HEK293 (cell line): Measurements from ENCODE around the gene TRMT112.

ENCODE experiments used
- KLF8 ChIP-seq: fragments of 450-650 bp; formaldehyde crosslinking; IDR thresholded peaks from 2 replicates; pipeline ENCODE4 v1.5.1; 2016; ENCODE audit warnings: missing biosample characterization, missing genetic modification characterization
- OSR2 ChIP-seq: fragments of 450-650 bp; formaldehyde crosslinking; IDR thresholded peaks from 2 replicates; pipeline ENCODE4 v1.5.1; 2016; ENCODE audit warnings: missing biosample characterization, missing genetic modification characterization
- SETDB1 ChIP-seq: IDR thresholded peaks from one replicate; pipeline ENCODE4 v1.6.1; 2017; ENCODE audit warnings: mild to moderate bottlenecking, low read length, moderate library complexity, mixed read lengths; ENCODE audit not compliant: insufficient read length
- TSHZ1 ChIP-seq: fragments of 450-650 bp; formaldehyde crosslinking; IDR thresholded peaks from 2 replicates; pipeline ENCODE4 v1.5.1; 2016; ENCODE audit warnings: missing biosample characterization, missing genetic modification characterization, borderline replicate concordance
- ZBTB7A ChIP-seq: fragments of 450-650 bp; formaldehyde crosslinking; IDR thresholded peaks from 2 replicates; pipeline ENCODE4 v1.5.1; 2016; ENCODE audit warnings: low read depth, missing biosample characterization, missing genetic modification characterization
- ZFP41 ChIP-seq: fragments of 450-650 bp; formaldehyde crosslinking; IDR thresholded peaks from 2 replicates; pipeline ENCODE4 v1.5.1; 2016; ENCODE audit warnings: missing biosample characterization, missing genetic modification characterization, borderline replicate concordance
- ZNF473 ChIP-seq: fragments of 450-650 bp; formaldehyde crosslinking; IDR thresholded peaks from 2 replicates; pipeline ENCODE4 v1.5.1; 2017; ENCODE audit warnings: missing biosample characterization, missing genetic modification characterization
- ZNF510 ChIP-seq: fragments of 450-650 bp; formaldehyde crosslinking; IDR thresholded peaks from 2 replicates; pipeline ENCODE4 v1.5.1; 2018; ENCODE audit warnings: mild to moderate bottlenecking, missing genetic modification characterization, missing biosample characterization; ENCODE audit not compliant: insufficient replicate concordance
- ZNF530 ChIP-seq: fragments of 450-650 bp; formaldehyde crosslinking; IDR thresholded peaks from 2 replicates; pipeline ENCODE4 v1.5.1; 2016; ENCODE audit warnings: low read depth, missing biosample characterization, missing genetic modification characterization
- ZNF610 ChIP-seq: fragments of 450-650 bp; formaldehyde crosslinking; IDR thresholded peaks from 2 replicates; pipeline ENCODE4 v1.5.1; 2016; ENCODE audit warnings: missing biosample characterization, missing genetic modification characterization, borderline replicate concordance
- ZNF658 ChIP-seq: fragments of 450-650 bp; formaldehyde crosslinking; IDR thresholded peaks from 2 replicates; pipeline ENCODE4; 2016; ENCODE audit warnings: missing biosample characterization, missing genetic modification characterization
- ZNF664 ChIP-seq: fragments of 450-650 bp; formaldehyde crosslinking; IDR thresholded peaks from 2 replicates; pipeline ENCODE4 v1.5.1; 2016; ENCODE audit warnings: missing biosample characterization, missing genetic modification characterization
- ZNF843 ChIP-seq: fragments of 450-650 bp; formaldehyde crosslinking; IDR thresholded peaks from 2 replicates; pipeline ENCODE4 v1.5.1; 2016; ENCODE audit warnings: missing biosample characterization, missing genetic modification characterization
- ZSCAN16 ChIP-seq: fragments of 450-650 bp; formaldehyde crosslinking; IDR thresholded peaks from 2 replicates; pipeline ENCODE4 v1.5.1; 2016; ENCODE audit warnings: missing biosample characterization, missing genetic modification characterization
- ZSCAN4 ChIP-seq: fragments of 450-650 bp; formaldehyde crosslinking; IDR thresholded peaks from 2 replicates; pipeline ENCODE4 v1.5.1; 2017; ENCODE audit warnings: missing biosample characterization, missing genetic modification characterization
- ZXDB ChIP-seq: fragments of 450-650 bp; formaldehyde crosslinking; IDR thresholded peaks from 2 replicates; pipeline ENCODE4 v1.5.1; 2016; ENCODE audit warnings: missing biosample characterization, missing genetic modification characterization
- TF ChIP-seq, protein P1 (sequence below): fragments of 450-650 bp; formaldehyde crosslinking; IDR thresholded peaks from 2 replicates; pipeline ENCODE4 v1.5.1; 2016; ENCODE audit warnings: missing biosample characterization, missing genetic modification characterization
- TF ChIP-seq, protein P2 (sequence below): fragments of 450-650 bp; formaldehyde crosslinking; IDR thresholded peaks from 2 replicates; pipeline ENCODE4 v1.5.1; 2016; ENCODE audit warnings: missing biosample characterization, missing genetic modification characterization
- TF ChIP-seq, protein P3 (sequence below): fragments of 450-650 bp; formaldehyde crosslinking; IDR thresholded peaks from 2 replicates; pipeline ENCODE4 v1.5.1; 2016; ENCODE audit warnings: missing biosample characterization, missing genetic modification characterization
- TF ChIP-seq, protein P4 (sequence below): fragments of 450-650 bp; formaldehyde crosslinking; conservative IDR thresholded peaks from 2 replicates; pipeline ENCODE4 v1.5.1; 2016; ENCODE audit warnings: low read depth, missing biosample characterization, missing genetic modification characterization

Gene TRMT112

GRCh38 chr11:64284962-64285884 lies 32.1 kb downstream of the TRMT112 start, which contains the start of gene GPR137 (continued):
- TF ChIP-seq KLF8 (tag by site-specific recombination), result peak; percentile 32; the same call in 1 of the 2 replicates
- TF ChIP-seq ZSCAN4 (tag by site-specific recombination), result no peak
- TF ChIP-seq, protein P1, sequence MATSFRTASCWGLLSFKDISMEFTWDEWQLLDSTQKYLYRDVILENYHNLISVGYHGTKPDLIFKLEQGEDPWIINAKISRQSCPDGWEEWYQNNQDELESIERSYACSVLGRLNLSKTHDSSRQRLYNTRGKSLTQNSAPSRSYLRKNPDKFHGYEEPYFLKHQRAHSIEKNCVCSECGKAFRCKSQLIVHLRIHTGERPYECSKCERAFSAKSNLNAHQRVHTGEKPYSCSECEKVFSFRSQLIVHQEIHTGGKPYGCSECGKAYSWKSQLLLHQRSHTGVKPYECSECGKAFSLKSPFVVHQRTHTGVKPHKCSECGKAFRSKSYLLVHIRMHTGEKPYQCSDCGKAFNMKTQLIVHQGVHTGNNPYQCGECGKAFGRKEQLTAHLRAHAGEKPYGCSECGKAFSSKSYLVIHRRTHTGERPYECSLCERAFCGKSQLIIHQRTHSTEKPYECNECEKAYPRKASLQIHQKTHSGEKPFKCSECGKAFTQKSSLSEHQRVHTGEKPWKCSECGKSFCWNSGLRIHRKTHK (tag by site-specific recombination), result no peak
- TF ChIP-seq OSR2, result no peak
- TF ChIP-seq TSHZ1 (tag by site-specific recombination), result no peak
- no peak for TF ChIP-seq SETDB1
- TF ChIP-seq, protein P2, sequence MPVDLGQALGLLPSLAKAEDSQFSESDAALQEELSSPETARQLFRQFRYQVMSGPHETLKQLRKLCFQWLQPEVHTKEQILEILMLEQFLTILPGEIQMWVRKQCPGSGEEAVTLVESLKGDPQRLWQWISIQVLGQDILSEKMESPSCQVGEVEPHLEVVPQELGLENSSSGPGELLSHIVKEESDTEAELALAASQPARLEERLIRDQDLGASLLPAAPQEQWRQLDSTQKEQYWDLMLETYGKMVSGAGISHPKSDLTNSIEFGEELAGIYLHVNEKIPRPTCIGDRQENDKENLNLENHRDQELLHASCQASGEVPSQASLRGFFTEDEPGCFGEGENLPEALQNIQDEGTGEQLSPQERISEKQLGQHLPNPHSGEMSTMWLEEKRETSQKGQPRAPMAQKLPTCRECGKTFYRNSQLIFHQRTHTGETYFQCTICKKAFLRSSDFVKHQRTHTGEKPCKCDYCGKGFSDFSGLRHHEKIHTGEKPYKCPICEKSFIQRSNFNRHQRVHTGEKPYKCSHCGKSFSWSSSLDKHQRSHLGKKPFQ (tag by site-specific recombination), result no peak
- no peak for TF ChIP-seq ZXDB (tag by site-specific recombination)
- TF ChIP-seq ZFP41, result no peak
- no peak for TF ChIP-seq ZNF658 (tag by site-specific recombination)
- no peak for TF ChIP-seq ZNF510
- TF ChIP-seq, protein P3, sequence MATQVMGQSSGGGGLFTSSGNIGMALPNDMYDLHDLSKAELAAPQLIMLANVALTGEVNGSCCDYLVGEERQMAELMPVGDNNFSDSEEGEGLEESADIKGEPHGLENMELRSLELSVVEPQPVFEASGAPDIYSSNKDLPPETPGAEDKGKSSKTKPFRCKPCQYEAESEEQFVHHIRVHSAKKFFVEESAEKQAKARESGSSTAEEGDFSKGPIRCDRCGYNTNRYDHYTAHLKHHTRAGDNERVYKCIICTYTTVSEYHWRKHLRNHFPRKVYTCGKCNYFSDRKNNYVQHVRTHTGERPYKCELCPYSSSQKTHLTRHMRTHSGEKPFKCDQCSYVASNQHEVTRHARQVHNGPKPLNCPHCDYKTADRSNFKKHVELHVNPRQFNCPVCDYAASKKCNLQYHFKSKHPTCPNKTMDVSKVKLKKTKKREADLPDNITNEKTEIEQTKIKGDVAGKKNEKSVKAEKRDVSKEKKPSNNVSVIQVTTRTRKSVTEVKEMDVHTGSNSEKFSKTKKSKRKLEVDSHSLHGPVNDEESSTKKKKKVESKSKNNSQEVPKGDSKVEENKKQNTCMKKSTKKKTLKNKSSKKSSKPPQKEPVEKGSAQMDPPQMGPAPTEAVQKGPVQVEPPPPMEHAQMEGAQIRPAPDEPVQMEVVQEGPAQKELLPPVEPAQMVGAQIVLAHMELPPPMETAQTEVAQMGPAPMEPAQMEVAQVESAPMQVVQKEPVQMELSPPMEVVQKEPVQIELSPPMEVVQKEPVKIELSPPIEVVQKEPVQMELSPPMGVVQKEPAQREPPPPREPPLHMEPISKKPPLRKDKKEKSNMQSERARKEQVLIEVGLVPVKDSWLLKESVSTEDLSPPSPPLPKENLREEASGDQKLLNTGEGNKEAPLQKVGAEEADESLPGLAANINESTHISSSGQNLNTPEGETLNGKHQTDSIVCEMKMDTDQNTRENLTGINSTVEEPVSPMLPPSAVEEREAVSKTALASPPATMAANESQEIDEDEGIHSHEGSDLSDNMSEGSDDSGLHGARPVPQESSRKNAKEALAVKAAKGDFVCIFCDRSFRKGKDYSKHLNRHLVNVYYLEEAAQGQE (tag by site-specific recombination), result no peak
- no peak for TF ChIP-seq ZBTB7A (tag by site-specific recombination)
- TF ChIP-seq ZNF473 (tag by site-specific recombination), result no peak
- TF ChIP-seq ZNF843 (tag by site-specific recombination), result no peak
- no peak for TF ChIP-seq ZSCAN16 (tag by site-specific recombination)
- no peak for TF ChIP-seq ZNF664 (tag by site-specific recombination)
- TF ChIP-seq, protein P4, sequence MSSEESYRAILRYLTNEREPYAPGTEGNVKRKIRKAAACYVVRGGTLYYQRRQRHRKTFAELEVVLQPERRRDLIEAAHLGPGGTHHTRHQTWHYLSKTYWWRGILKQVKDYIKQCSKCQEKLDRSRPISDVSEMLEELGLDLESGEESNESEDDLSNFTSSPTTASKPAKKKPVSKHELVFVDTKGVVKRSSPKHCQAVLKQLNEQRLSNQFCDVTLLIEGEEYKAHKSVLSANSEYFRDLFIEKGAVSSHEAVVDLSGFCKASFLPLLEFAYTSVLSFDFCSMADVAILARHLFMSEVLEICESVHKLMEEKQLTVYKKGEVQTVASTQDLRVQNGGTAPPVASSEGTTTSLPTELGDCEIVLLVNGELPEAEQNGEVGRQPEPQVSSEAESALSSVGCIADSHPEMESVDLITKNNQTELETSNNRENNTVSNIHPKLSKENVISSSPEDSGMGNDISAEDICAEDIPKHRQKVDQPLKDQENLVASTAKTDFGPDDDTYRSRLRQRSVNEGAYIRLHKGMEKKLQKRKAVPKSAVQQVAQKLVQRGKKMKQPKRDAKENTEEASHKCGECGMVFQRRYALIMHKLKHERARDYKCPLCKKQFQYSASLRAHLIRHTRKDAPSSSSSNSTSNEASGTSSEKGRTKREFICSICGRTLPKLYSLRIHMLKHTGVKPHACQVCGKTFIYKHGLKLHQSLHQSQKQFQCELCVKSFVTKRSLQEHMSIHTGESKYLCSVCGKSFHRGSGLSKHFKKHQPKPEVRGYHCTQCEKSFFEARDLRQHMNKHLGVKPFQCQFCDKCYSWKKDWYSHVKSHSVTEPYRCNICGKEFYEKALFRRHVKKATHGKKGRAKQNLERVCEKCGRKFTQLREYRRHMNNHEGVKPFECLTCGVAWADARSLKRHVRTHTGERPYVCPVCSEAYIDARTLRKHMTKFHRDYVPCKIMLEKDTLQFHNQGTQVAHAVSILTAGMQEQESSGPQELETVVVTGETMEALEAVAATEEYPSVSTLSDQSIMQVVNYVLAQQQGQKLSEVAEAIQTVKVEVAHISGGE (tag by site-specific recombination), result peak; percentile 50
- no peak for TF ChIP-seq ZNF530 (tag by site-specific recombination)
- TF ChIP-seq ZNF610 (tag by site-specific recombination), result no peak
